H9 (cell line): ENCODE results near the gene WASF3. TPM values are rescaled to one million over a fixed set of nuclear protein-coding genes. Genes with fewer than 3 reads are reported as not detected.

Source experiments
- DNase-seq: peaks from one replicate; pipeline ENCODE4 v3.0.0-alpha.2; 2017
- H2AFZ ChIP-seq: one replicate; pipeline ENCODE4 v1.6.1; 2013; ENCODE audit warnings: mild to moderate bottlenecking, low read length, control low read depth, moderate library complexity
- H2AK5ac ChIP-seq: 2 replicates; pipeline ENCODE4 v1.6.1; 2013; ENCODE audit warnings: low read length, control low read depth, mixed read lengths; ENCODE audit not compliant: insufficient read length
- H2BK120ac ChIP-seq: one replicate; pipeline ENCODE4 v1.6.1; 2013; ENCODE audit warnings: low read depth, mild to moderate bottlenecking, low read length, control low read depth, inconsistent platforms; ENCODE audit not compliant: poor library complexity, severe bottlenecking
- H2BK12ac ChIP-seq: 2 replicates; pipeline ENCODE4 v1.6.1; 2013; ENCODE audit warnings: low read length, control low read depth, mixed read lengths, low read depth; ENCODE audit not compliant: insufficient read length
- H2BK15ac ChIP-seq: 2 replicates; pipeline ENCODE4 v1.6.1; 2013; ENCODE audit warnings: low read depth, low read length, control low read depth
- H2BK20ac ChIP-seq: one replicate; pipeline ENCODE4 v1.6.1; 2013; ENCODE audit warnings: low read depth, mild to moderate bottlenecking, low read length, control low read depth, inconsistent platforms; ENCODE audit not compliant: poor library complexity, severe bottlenecking
- H2BK5ac ChIP-seq: 2 replicates; pipeline ENCODE4 v1.6.1; 2013; ENCODE audit warnings: low read length, control low read depth, mixed read lengths; ENCODE audit not compliant: insufficient read length
- H3K14ac ChIP-seq: 2 replicates; pipeline ENCODE4 v1.6.1; 2013; ENCODE audit warnings: low read length, control low read depth; ENCODE audit not compliant: insufficient read depth
- H3K18ac ChIP-seq: 2 replicates; pipeline ENCODE4 v1.6.1; 2013; ENCODE audit warnings: low read depth, mild to moderate bottlenecking, mixed read lengths, low read length, control low read depth; ENCODE audit not compliant: insufficient read length
- H3K23ac ChIP-seq: 2 replicates; pipeline ENCODE4 v1.6.1; 2013; ENCODE audit warnings: low read length, control low read depth, mixed read lengths, low read depth; ENCODE audit not compliant: insufficient read length
- H3K23me2 ChIP-seq: 2 replicates; pipeline ENCODE4 v1.6.1; 2013; ENCODE audit warnings: low read depth, mild to moderate bottlenecking, mixed read lengths, low read length, control low read depth; ENCODE audit not compliant: insufficient read length, poor library complexity, severe bottlenecking
- H3K27ac ChIP-seq: 2 replicates; pipeline ENCODE4 v1.5.1; 2013; ENCODE audit warnings: low read length, control low read depth, mixed read lengths, low read depth; ENCODE audit not compliant: insufficient read length
- H3K27me3 ChIP-seq: 2 replicates; pipeline ENCODE4 v1.6.1; 2013; ENCODE audit warnings: low read length, control low read depth, inconsistent platforms; ENCODE audit not compliant: insufficient read depth
- H3K4ac ChIP-seq: 2 replicates; pipeline ENCODE4 v1.6.1; 2013; ENCODE audit warnings: low read depth, mild to moderate bottlenecking, control low read depth, inconsistent platforms, low read length, moderate library complexity
- H3K4me1 ChIP-seq: 2 replicates; pipeline ENCODE4 v1.6.1; 2013; ENCODE audit warnings: low read length, control low read depth, inconsistent platforms; ENCODE audit not compliant: insufficient read depth
- H3K4me2 ChIP-seq: 2 replicates; pipeline ENCODE4 v1.6.1; 2013; ENCODE audit warnings: low read length, control low read depth, mixed read lengths; ENCODE audit not compliant: insufficient read length, insufficient read depth
- H3K56ac ChIP-seq: 2 replicates; pipeline ENCODE4 v1.6.1; 2013; ENCODE audit warnings: low read depth, mild to moderate bottlenecking, mixed read lengths, low read length, control low read depth; ENCODE audit not compliant: insufficient read length
- H3K79me1 ChIP-seq: 2 replicates; pipeline ENCODE4 v1.6.1; 2013; ENCODE audit warnings: low read depth, mild to moderate bottlenecking, moderate library complexity, low read length, control low read depth, inconsistent platforms; ENCODE audit not compliant: insufficient read depth, poor library complexity, severe bottlenecking
- H3K79me2 ChIP-seq: 2 replicates; pipeline ENCODE4 v1.6.1; 2013; ENCODE audit warnings: low read length, control low read depth, inconsistent platforms; ENCODE audit not compliant: insufficient read depth
- H3K9ac ChIP-seq: 2 replicates; pipeline ENCODE4 v1.6.1; 2013; ENCODE audit warnings: low read length, control low read depth, mixed read lengths; ENCODE audit not compliant: insufficient read length; ENCODE audit errors: extremely low read depth
- H3K9me3 ChIP-seq: one replicate; pipeline ENCODE4 v1.6.1; 2013; ENCODE audit warnings: low read depth, low read length, inconsistent platforms; ENCODE audit not compliant: control insufficient read depth
- H3T11ph ChIP-seq: one replicate; pipeline ENCODE4 v1.6.1; 2013; ENCODE audit warnings: mild to moderate bottlenecking, low read length, control low read depth, inconsistent platforms
- H4K20me1 ChIP-seq: one replicate; pipeline ENCODE4 v1.6.1; 2013; ENCODE audit not compliant: control insufficient read depth, insufficient read length, insufficient read depth
- H4K5ac ChIP-seq: 2 replicates; pipeline ENCODE4 v1.6.1; 2013; ENCODE audit warnings: low read depth, mild to moderate bottlenecking, mixed read lengths, low read length, control low read depth; ENCODE audit not compliant: insufficient read length
- H4K8ac ChIP-seq: replicated peaks from 2 replicates; pipeline ENCODE4 v1.6.1; 2013; ENCODE audit warnings: low read length, control low read depth, mixed read lengths, low read depth; ENCODE audit not compliant: insufficient read length
- H4K91ac ChIP-seq: 2 replicates; pipeline ENCODE4 v1.6.1; 2013; ENCODE audit warnings: low read depth, mild to moderate bottlenecking, moderate library complexity, mixed read lengths, low read length, control low read depth; ENCODE audit not compliant: insufficient read length
- H3K27ac Mint-ChIP-seq, 3 experiments: 2 replicates in 2 of 3; 3 replicates in 1 of 3; pipeline ENCODE4 v1.8.0; 2020 to 2021; ENCODE audit warnings: mixed read lengths in 3 of 3, mild to moderate bottlenecking in 1 of 3, moderate library complexity in 1 of 3
- H3K27me3 Mint-ChIP-seq: 2 replicates; pipeline ENCODE4 v1.8.0; 2021; ENCODE audit warnings: low read depth, mild to moderate bottlenecking, moderate library complexity, mixed read lengths
- H3K36me3 Mint-ChIP-seq, 3 experiments: 2 replicates in 2 of 3; 3 replicates in 1 of 3; pipeline ENCODE4 v1.8.0; 2020 to 2021; ENCODE audit warnings: low read depth in 3 of 3, mixed read lengths in 3 of 3; ENCODE audit not compliant: insufficient read depth in 1 of 3
- H3K4me1 Mint-ChIP-seq, 2 experiments: 2 replicates each; pipeline ENCODE4 v1.8.0; 2020; ENCODE audit warnings: mixed read lengths in 2 of 2
- H3K4me3 Mint-ChIP-seq, 2 experiments: 2 replicates in 1 of 2; 3 replicates in 1 of 2; pipeline ENCODE4 v1.8.0; 2020 to 2021; ENCODE audit warnings: mild to moderate bottlenecking in 2 of 2, mixed read lengths in 2 of 2, moderate library complexity in 1 of 2
- H3K9me3 Mint-ChIP-seq, 2 experiments: 2 replicates in 1 of 2; 3 replicates in 1 of 2; pipeline ENCODE4 v1.8.0; 2020; ENCODE audit warnings: mild to moderate bottlenecking in 2 of 2, mixed read lengths in 2 of 2, moderate library complexity in 1 of 2
- CTCF ChIP-seq: fragments of 200-600 bp; sonication (generic); conservative IDR thresholded peaks from 3 replicates; pipeline ENCODE4 v1.8.0; 2021; ENCODE audit warnings: antibody characterized with exemption, mild to moderate bottlenecking
- WGBS: extraction: QIAGEN DNeasy Blood & Tissue Kit; methylation state at CpG from one replicate; pipeline ENCODE4 v1.1.7; 2013; ENCODE audit warnings: missing lambda C conversion rate, low lambda C conversion rate, mixed read lengths; ENCODE audit not compliant: insufficient read length; ENCODE audit errors: extremely low coverage; 5-methylcytosine and 5-hydroxymethylcytosine counted together
- total RNA-seq: library from RNA; stranded (reverse); gene quantifications from 2 replicates; pipeline ENCODE4 v1.2.1, GENCODE V29; 2021

WASF3 gene
- total RNA-seq, 1 experiment from 2014 or later = 22.2 TPM

- H2BK15ac ChIP-seq = no peak overlapping the region
- H3K56ac ChIP-seq = no peak overlapping the region
- no CpG with 5 or more reads among the region's 26 CpGs for WGBS
- H3K4me2 ChIP-seq = no peak overlapping the region
- Mint-ChIP-seq H3K4me1 (peaks cover 3 to 6% of the 10 kb centered on the region in 2 experiments; a peak in 1 of 4 replicates), H3K36me3 (peaks cover 3 to 8% (median 3%) of the 10 kb centered on the region in 3 experiments; a peak in 3 of 7 replicates), H3K9me3 (peaks cover 10 to 11% of the 10 kb centered on the region in 2 experiments; a peak in 4 of 5 replicates), H3K27me3 (no peaks in the 10 kb centered on the region), H3K4me3 (no peak overlapping the region), H3K27ac (no peak overlapping the region)
- no peaks in the 10 kb centered on the region for H4K20me1 ChIP-seq
- H2BK5ac ChIP-seq = no peak overlapping the region
- H3K9ac ChIP-seq = no peak overlapping the region
- H2BK12ac ChIP-seq = no peak overlapping the region
- H2BK20ac ChIP-seq = no peak overlapping the region
- peaks cover 4% of the 10 kb centered on the region for H3K9me3 ChIP-seq
- TF ChIP-seq CTCF = no peak
- no peak overlapping the region for H3K4ac ChIP-seq
- H2AK5ac ChIP-seq = no peak overlapping the region
- no peak overlapping the region for H4K91ac ChIP-seq
- H3K27ac ChIP-seq = no peak overlapping the region
- no peaks in the 10 kb centered on the region for H3K4me1 ChIP-seq
- no peak overlapping the region for H3K23ac ChIP-seq
- no peaks in the 10 kb centered on the region for H3K27me3 ChIP-seq
- no peaks in the 10 kb centered on the region for H3K79me1 ChIP-seq
- no peak overlapping the region for H4K5ac ChIP-seq
- no peak overlapping the region for H3K18ac ChIP-seq
- no peaks in the 10 kb centered on the region for H3K79me2 ChIP-seq
- H3K23me2 ChIP-seq = no peaks in the 10 kb centered on the region
- H4K8ac ChIP-seq = no peak overlapping the region
- no peak overlapping the region for H3T11ph ChIP-seq
- H3K14ac ChIP-seq = no peak overlapping the region
- H2AFZ ChIP-seq = no peak overlapping the region
- no peak for DNase-seq
- H2BK120ac ChIP-seq = no peak overlapping the region
Observed at GRCh38 chr13:26721251-26722121, 164.0 kb downstream of the WASF3 start.
